ENCODE results near the gene TSPAN3.

TSPAN3 gene

GRCh38 chr15:77022646-77023575, 48.0 kb downstream of the TSPAN3 start:
- no peak for TF ChIP-seq ZNF274 (IDR thresholded peaks at IDR 0.05; ENCODE audit: low read depth, low read length)
- no peak overlapping the region for H3K4me3 ChIP-seq (ENCODE audit: low read length)

- no peak for TF ChIP-seq ZNF274 (IDR thresholded peaks at IDR 0.05; ENCODE audit: low read depth, low read length)
- H3K4me3 ChIP-seq (ENCODE audit: low read length), result no peak overlapping the region
These were observed 49.0 kb downstream of the TSPAN3 start for GRCh38 chr15:77021803-77022381.

DNA sequence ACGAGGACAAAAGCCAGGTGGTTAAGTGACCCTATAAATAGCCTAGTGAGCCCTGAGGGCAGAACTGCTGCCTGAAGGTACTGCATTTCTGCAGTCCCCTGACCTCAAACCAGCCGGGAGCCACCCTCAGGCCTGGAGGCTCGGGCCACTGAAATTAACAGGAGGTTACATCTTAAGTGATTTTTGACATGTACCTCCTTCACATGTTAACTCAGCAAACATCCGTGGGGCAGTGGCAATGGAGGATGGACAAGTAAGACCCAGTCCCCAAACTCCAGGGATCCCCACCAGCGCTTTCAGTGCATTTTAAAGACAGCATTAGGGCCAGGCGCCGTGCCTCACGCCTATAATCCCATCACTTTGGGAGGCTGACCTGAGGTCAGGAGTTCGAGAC, 49.8 kb downstream of the TSPAN3 start:
- H3K4me3 ChIP-seq (ENCODE audit: low read length), result no peak overlapping the region
- TF ChIP-seq ZNF274 (IDR thresholded peaks at IDR 0.05; ENCODE audit: low read depth, low read length), result no peak

- no peak for TF ChIP-seq ZNF274 (IDR thresholded peaks at IDR 0.05; ENCODE audit: low read depth, low read length)
- H3K4me3 ChIP-seq (ENCODE audit: low read length), result no peak overlapping the region
These were observed 50.4 kb downstream of the TSPAN3 start for GRCh38 chr15:77020348-77021087.

DNA sequence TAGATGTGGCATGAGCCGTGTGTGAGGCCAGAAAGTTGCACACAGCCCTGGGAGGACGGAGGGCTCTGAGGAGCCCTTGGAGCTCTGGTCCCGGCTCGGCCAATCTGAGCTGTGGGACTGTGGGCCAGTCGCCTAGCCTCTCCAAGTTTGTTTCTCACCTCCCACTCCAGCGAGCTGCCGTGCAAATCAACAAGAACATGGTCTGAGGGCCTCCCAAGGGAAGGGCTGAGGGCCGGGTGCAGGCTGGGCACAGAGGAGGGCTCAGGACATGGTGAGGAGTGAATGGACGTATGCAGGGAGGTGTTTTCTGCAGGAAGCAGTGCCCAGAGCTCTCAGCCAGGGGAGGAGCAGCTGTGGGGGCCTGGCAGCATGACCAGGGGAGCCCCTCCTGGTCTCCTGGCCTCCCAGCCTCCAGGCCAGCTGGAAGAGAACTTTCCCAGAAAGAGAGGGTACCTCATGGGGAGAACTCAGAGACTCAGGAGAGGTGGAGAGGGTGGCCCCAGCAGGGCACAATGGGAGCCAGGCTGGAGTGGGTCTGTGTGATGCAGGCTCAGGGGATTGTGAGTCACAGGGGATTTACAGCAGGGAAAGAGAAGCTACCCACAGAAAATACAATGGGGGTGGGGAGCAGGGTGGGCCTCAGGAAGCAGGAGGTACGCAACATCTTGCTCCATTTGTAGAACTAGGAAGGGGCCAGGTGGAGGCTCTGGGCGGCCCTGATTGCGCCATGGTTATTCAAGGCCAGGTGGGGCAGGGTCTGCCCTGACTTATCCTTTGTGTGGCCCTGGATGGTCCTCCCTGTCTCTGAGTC, 51.2 kb downstream of the TSPAN3 start:
- TF ChIP-seq ZNF274 (IDR thresholded peaks at IDR 0.05; ENCODE audit: low read depth, low read length), result no peak
- no peak overlapping the region for H3K4me3 ChIP-seq (ENCODE audit: low read length)

- TF ChIP-seq ZNF274 (IDR thresholded peaks at IDR 0.05; ENCODE audit: low read depth, low read length), result no peak
- H3K4me3 ChIP-seq (ENCODE audit: low read length), result no peak overlapping the region
These were observed 52.0 kb downstream of the TSPAN3 start for GRCh38 chr15:77018796-77019505.

GRCh38 chr15:77017761-77018720, 52.9 kb downstream of the TSPAN3 start:
- TF ChIP-seq ZNF274 (IDR thresholded peaks at IDR 0.05; ENCODE audit: low read depth, low read length), result no peak
- no peak overlapping the region for H3K4me3 ChIP-seq (ENCODE audit: low read length)

GRCh38 chr15:77017091-77017660, 53.7 kb downstream of the TSPAN3 start:
- no peak for TF ChIP-seq ZNF274 (IDR thresholded peaks at IDR 0.05; ENCODE audit: low read depth, low read length)

DNA sequence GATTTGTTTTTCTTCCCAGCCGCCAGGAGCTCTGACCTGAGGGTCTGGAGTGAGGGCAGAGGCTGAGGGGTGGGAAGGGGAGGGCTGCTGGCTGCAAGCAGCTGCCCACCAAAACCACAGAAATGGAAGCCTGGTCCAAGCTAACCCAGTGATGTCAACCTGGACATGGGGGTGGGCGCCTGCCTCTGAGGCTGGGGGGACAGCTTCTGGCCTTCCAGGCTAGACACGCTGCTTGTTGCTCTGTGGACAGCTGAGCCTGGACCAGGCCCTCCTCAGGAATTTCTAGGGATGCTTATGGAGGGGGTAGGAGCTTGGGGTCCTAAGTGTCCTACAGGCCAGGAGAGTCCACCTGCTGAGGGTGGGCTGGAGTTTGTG, 54.6 kb downstream of the TSPAN3 start:
- H3K4me3 ChIP-seq (ENCODE audit: low read length), result no peak overlapping the region
- TF ChIP-seq ZNF274 (IDR thresholded peaks at IDR 0.05; ENCODE audit: low read depth, low read length), result no peak

More at GRCh38 chr15:77017091-77017660, 53.7 kb downstream of the TSPAN3 start:
- no peak overlapping the region for H3K4me3 ChIP-seq (ENCODE audit: low read length)

GRCh38 chr15:77015646-77016320, 55.1 kb downstream of the TSPAN3 start:
- no peak for TF ChIP-seq ZNF274 (IDR thresholded peaks at IDR 0.05; ENCODE audit: low read depth, low read length)
- no peak overlapping the region for H3K4me3 ChIP-seq (ENCODE audit: low read length)
